ENCODE measurements around the gene BCDIN3D. TPM values are rescaled to one million over a fixed set of nuclear protein-coding genes. Genes with fewer than 3 reads are reported as not detected.

The BCDIN3D gene
- total and polyA plus RNA-seq, 9 of the 15 experiments (the other 6 are each of a cell fraction or from before 2014, with no cell fraction given) = 3.7 to 6.9 (median 5.6) TPM

DNA sequence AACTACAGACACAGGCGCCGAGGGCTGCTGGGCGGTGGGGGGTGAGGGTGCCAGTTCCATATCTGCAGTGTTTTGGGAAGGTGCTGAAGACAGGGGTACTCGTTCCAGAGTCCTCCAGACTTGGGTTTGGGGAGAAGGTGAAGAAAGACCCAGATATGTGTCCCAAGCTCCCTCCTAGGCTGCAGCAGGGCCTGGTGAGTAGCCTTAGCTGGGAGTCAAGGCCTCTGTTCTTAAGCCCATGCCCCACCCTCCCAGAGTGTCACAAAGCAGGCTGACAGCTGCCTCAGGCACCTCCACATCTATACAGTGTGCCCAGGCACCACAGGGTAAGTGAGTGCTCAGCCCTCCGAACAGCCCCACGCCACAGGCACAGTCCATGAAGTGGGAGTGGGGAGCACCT is 19.0 kb downstream of the BCDIN3D start:
- intact Hi-C loops (cut with micrococcal nuclease) (no loop called here), in situ Hi-C loops (cut with MboI) (no loop called here)
- FAIRE-seq (no peak), DNase-seq (ENCODE audit: extremely low read depth in 1 of 4, low spot score in 3 of 4) (no peak), ATAC-seq (no peak)
- Histone ChIP-seq H3K4me1 (replicated peaks in 1 of 2; ENCODE audit: control insufficient read depth in 2 of 2, insufficient read depth in 2 of 2, low read length in 2 of 2) (peaks cover 9 to 30% of the 10 kb centered on the region in 2 experiments), H3K27me3 (ENCODE audit: control insufficient read depth in 2 of 2, insufficient read depth in 2 of 2, low read length in 2 of 2) (no peaks in the 10 kb centered on the region), H3K79me2 (ENCODE audit: control insufficient read depth, insufficient read depth, low read length) (peaks cover 9% of the 10 kb centered on the region; the same call in 2 of the 3 replicates), H3K9ac (ENCODE audit: insufficient read depth in 1 of 2, low read depth in 2 of 2, low read length in 2 of 2) (peak overlapping the region in 1 of 2 experiments; percentile 59; a peak in 1 of 4 replicates), H4K20me1 (replicated peaks; ENCODE audit: control insufficient read depth, insufficient read depth, low read length) (peaks cover 10% of the 10 kb centered on the region; the same call in 1 of the 2 replicates), H3K4me2 (ENCODE audit: insufficient read depth, low read length) (no peak overlapping the region), H3K36me3 (ENCODE audit: control insufficient read depth, insufficient read depth, low read length) (peaks cover 3% of the 10 kb centered on the region; the same call in 1 of the 3 replicates), H3K9me3 (replicated peaks; ENCODE audit: control insufficient read depth, insufficient read depth, low read depth, low read length) (no peaks in the 10 kb centered on the region), H3K4me3 (no peak overlapping the region), H3K27ac (ENCODE audit: extremely low read depth, low read depth, low read length) (no peak overlapping the region), H3K9me1 (ENCODE audit: control insufficient read depth, insufficient read depth, low read length) (no peaks in the 10 kb centered on the region), H2AFZ (ENCODE audit: low read depth, low read length) (no peak overlapping the region)
- BruUV-seq (replicated peaks) = no TSS peak
- WGBS (ENCODE audit: insufficient coverage, low coverage, missing lambda C conversion rate) = 84% methylated on average over 6 of the region's 6 CpGs
- CTCF ChIA-PET (ENCODE audit: low intra/inter-chr PET ratio) = no interaction called here
- POLR2A ChIA-PET = no interaction called here
- no peak for TF ChIP-seq PCBP2 (IDR thresholded peaks at IDR 0.05; ENCODE audit: low read depth, low read length, poor library complexity, severe bottlenecking)
- no peak for TF ChIP-seq BACH1 (tag; IDR thresholded peaks at IDR 0.05)
- TF ChIP-seq GABPB2 (CRISPR knock-in tag; conservative IDR thresholded peaks at IDR 0.05) = no peak
- no peak for TF ChIP-seq POLR3A (IDR thresholded peaks at IDR 0.05; ENCODE audit: borderline replicate concordance, extremely low read depth, insufficient read depth, insufficient read length)
- TF ChIP-seq FOXJ2 (tag; IDR thresholded peaks at IDR 0.05) = no peak
- TF ChIP-seq, protein P1, sequence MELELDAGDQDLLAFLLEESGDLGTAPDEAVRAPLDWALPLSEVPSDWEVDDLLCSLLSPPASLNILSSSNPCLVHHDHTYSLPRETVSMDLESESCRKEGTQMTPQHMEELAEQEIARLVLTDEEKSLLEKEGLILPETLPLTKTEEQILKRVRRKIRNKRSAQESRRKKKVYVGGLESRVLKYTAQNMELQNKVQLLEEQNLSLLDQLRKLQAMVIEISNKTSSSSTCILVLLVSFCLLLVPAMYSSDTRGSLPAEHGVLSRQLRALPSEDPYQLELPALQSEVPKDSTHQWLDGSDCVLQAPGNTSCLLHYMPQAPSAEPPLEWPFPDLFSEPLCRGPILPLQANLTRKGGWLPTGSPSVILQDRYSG (tag; conservative IDR thresholded peaks at IDR 0.05; ENCODE audit: low read depth) = no peak
- no peak for TF ChIP-seq ZNF584 (CRISPR knock-in tag; IDR thresholded peaks at IDR 0.05; ENCODE audit: low read depth)
- no peak for TF ChIP-seq CHCHD3 (CRISPR knock-in tag; IDR thresholded peaks at IDR 0.05)
- no peak for TF ChIP-seq RBM22 (IDR thresholded peaks at IDR 0.05; ENCODE audit: low read depth, low read length, poor library complexity, severe bottlenecking)
- TF ChIP-seq, protein P2, sequence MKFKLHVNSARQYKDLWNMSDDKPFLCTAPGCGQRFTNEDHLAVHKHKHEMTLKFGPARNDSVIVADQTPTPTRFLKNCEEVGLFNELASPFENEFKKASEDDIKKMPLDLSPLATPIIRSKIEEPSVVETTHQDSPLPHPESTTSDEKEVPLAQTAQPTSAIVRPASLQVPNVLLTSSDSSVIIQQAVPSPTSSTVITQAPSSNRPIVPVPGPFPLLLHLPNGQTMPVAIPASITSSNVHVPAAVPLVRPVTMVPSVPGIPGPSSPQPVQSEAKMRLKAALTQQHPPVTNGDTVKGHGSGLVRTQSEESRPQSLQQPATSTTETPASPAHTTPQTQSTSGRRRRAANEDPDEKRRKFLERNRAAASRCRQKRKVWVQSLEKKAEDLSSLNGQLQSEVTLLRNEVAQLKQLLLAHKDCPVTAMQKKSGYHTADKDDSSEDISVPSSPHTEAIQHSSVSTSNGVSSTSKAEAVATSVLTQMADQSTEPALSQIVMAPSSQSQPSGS (CRISPR knock-in tag; IDR thresholded peaks at IDR 0.05) = no peak
- TF ChIP-seq KAT7 (CRISPR knock-in tag; IDR thresholded peaks at IDR 0.05; ENCODE audit: borderline replicate concordance) = no peak
- no peak for TF ChIP-seq ATF1 (CRISPR knock-in tag; IDR thresholded peaks at IDR 0.05)
- TF ChIP-seq ATF1 (tag; IDR thresholded peaks at IDR 0.05) = no peak
- no peak for TF ChIP-seq CHD4 (IDR thresholded peaks at IDR 0.05; ENCODE audit: insufficient read depth, insufficient replicate concordance, low read depth, low read length, poor library complexity, severe bottlenecking)
- no peak for TF ChIP-seq ZNF444 (CRISPR knock-in tag; IDR thresholded peaks at IDR 0.05)
- TF ChIP-seq HSF4 (CRISPR knock-in tag; IDR thresholded peaks at IDR 0.05; ENCODE audit: borderline replicate concordance) = no peak
